Ovary (tissue), 9 donors: ENCODE results near the gene PRKD2. TPM values are rescaled to one million over a fixed set of nuclear protein-coding genes. Genes with fewer than 3 reads are reported as not detected.

Experiments
- DNase-seq, 5 donors: peaks; one replicate each; pipeline ENCODE4 v3.0.0-alpha.2; 2019 to 2020
- H3K27ac ChIP-seq, 2 donors: fragments of 200-600 bp; one replicate each; pipeline versions ENCODE4 v1.5.1 to v1.8.0; 2019 to 2022
- H3K27me3 ChIP-seq: fragments of 200-600 bp; one replicate; pipeline ENCODE4 v1.8.0; 2022
- H3K36me3 ChIP-seq: fragments of 200-600 bp; sonication (generic); one replicate; pipeline ENCODE4 v1.5.1; 2019
- H3K4me1 ChIP-seq: one replicate; pipeline ENCODE4 v1.8.1; 2013; ENCODE audit warnings: mild to moderate bottlenecking, moderate library complexity; ENCODE audit not compliant: insufficient read depth
- H3K4me3 ChIP-seq: fragments of 200-600 bp; sonication (generic); one replicate; pipeline ENCODE4 v1.5.1; 2017
- H3K9me3 ChIP-seq, 2 donors: fragments of 200-600 bp in 1 of 2; sonication (generic) in 1 of 2; one replicate each; pipeline versions ENCODE4 v1.5.1 to v1.8.1; 2013 to 2019; ENCODE audit warnings: mild to moderate bottlenecking in 1 of 2, moderate library complexity in 1 of 2
- CTCF ChIP-seq, 3 donors: fragments of 450-650 bp in 2 of 3; fragments of 200-600 bp in 1 of 3; IDR thresholded peaks; one replicate each; pipeline versions ENCODE4 v1.5.1 to v1.8.0; 2016 to 2022; ENCODE audit warnings: antibody characterized with exemption in 3 of 3, mild to moderate bottlenecking in 1 of 3
- EP300 ChIP-seq: sonication (generic); formaldehyde crosslinking; IDR thresholded peaks from one replicate; pipeline ENCODE4 v1.6.1; 2017; ENCODE audit warnings: antibody characterized with exemption
- POLR2A ChIP-seq: fragments of 450-650 bp; IDR thresholded peaks from one replicate; pipeline ENCODE4 v1.6.1; 2017; ENCODE audit warnings: antibody characterized with exemption, mild to moderate bottlenecking, moderate library complexity
- WGBS, 3 donors: extraction: QIAGEN DNeasy Blood & Tissue Kit in 1 of 3; methylation state at CpG; one replicate each; pipeline versions ENCODE4 v1.1.5 to v1.1.7; 2013 to 2017; 5-methylcytosine and 5-hydroxymethylcytosine counted together
- intact Hi-C, 4 donors: fragments of 100-400 bp; cut with DNase I; formaldehyde crosslinking; loops; one replicate each; pipeline versions ENCODE4 v1.11.0 to v1.15.1; 2022 to 2023
- polyA plus RNA-seq, 2 donors: library from polyadenylated mRNA; stranded (reverse); fragments of 200-250 nt in 1 of 2; fragments of 350-450 nt in 1 of 2; fragmentation: Illumina TruSeq in 1 of 2; extraction: RNeasy Lipid Tissue Mini Kit (QIAGEN cat#74804) in 1 of 2; gene quantifications; one replicate each; pipeline ENCODE4 v1.2.3, GENCODE V29; 2013 to 2014
- total RNA-seq, 7 donors: library from RNA; depleted of rRNA in 2 of 7; stranded (reverse); fragments of >200 nt in 2 of 7; fragmentation: NEBNext Ultra II Directional in 3 of 7; extraction: Animal tissue kit (Norgen Biotek cat#: 25700) in 3 of 7; gene quantifications; one replicate each; pipeline versions ENCODE4 v1.1.0 to v1.2.4, GENCODE V29; 2016 to 2023
- donor health status: DM: no; HTN: no; CAD: no; lungs with moderate emphysema.
- donor health status: DM: no; HTN: no; CAD: no.
- donor health status: Bipolar disorder and iron deficiency.
- donor health status: DM: yes; HTN: yes; CAD: no.
- donor health status: DM: no; HTN: no; CAD: no.
- donor health status: DM: yes; HTN: yes; CAD: no.

Gene PRKD2
- total and polyA plus RNA-seq, 9 donors, result 17.7 to 55.4 (median 40.0) TPM

GRCh38 chr19:46744005-46744691, 27.2 kb upstream of the PRKD2 start:
- TF ChIP-seq POLR2A (no peak), EP300 (no peak), CTCF (IDR thresholded peaks at IDR 0.05) (no peak)
- Histone ChIP-seq H3K36me3 (no peaks in the 10 kb centered on the region), H3K9me3 (no peaks in the 10 kb centered on the region), H3K27ac (no peak overlapping the region), H3K4me3 (no peak overlapping the region), H3K4me1 (peaks cover 11% of the 10 kb centered on the region), H3K27me3 (no peaks in the 10 kb centered on the region)
- DNase-seq, result no peak
- WGBS, 3 donors, result 80 to 85% (median 83%) methylated on average over 12 of the region's 12 CpGs
- intact Hi-C loops, result loop anchor here in 1 of 4 donors (10.0 kb wide), 1 partner anchor 139 kb away; the partner anchor contains the start of gene CALM3

- Histone ChIP-seq H3K27me3 (no peaks in the 10 kb centered on the region), H3K9me3 (no peaks in the 10 kb centered on the region), H3K4me3 (no peak overlapping the region), H3K4me1 (peaks cover 11% of the 10 kb centered on the region), H3K27ac (no peak overlapping the region), H3K36me3 (no peaks in the 10 kb centered on the region)
- intact Hi-C loops, result loop anchor here in 1 of 4 donors (10.0 kb wide), 1 partner anchor 138 kb away; the partner anchor contains the start of gene CALM3
- 54 to 59% (median 55%) methylated on average over 4 of the region's 4 CpGs for WGBS, 3 donors
- DNase-seq, result no peak
- TF ChIP-seq EP300 (no peak), POLR2A (no peak), CTCF (IDR thresholded peaks at IDR 0.05) (no peak)
Observed at GRCh38 chr19:46742926-46743480, 26.1 kb upstream of the PRKD2 start.

GRCh38 chr19:46741447-46741846, 24.5 kb upstream of the PRKD2 start:
- 66 to 76% (median 72%) methylated on average over 17 of the region's 17 CpGs for WGBS, 3 donors
- no peak overlapping the region for H3K4me3 ChIP-seq
- no peak for TF ChIP-seq POLR2A
- TF ChIP-seq CTCF (IDR thresholded peaks at IDR 0.05), result no peak
- TF ChIP-seq EP300, result no peak
- no peak for DNase-seq
- H3K36me3 ChIP-seq, result no peaks in the 10 kb centered on the region
- H3K27ac ChIP-seq, result no peak overlapping the region
- no peaks in the 10 kb centered on the region for H3K9me3 ChIP-seq
- intact Hi-C loops, result loop anchor here in 1 of 4 donors (10.0 kb wide), 1 partner anchor 137 kb away; the partner anchor contains the start of gene CALM3
- H3K4me1 ChIP-seq, result peaks cover 21% of the 10 kb centered on the region
- H3K27me3 ChIP-seq, result no peaks in the 10 kb centered on the region

GRCh38 chr19:46739290-46739771, 22.4 kb upstream of the PRKD2 start:
- H3K27ac ChIP-seq, result no peak overlapping the region
- H3K4me3 ChIP-seq, result no peak overlapping the region
- intact Hi-C loops, result no loop called here
- no peaks in the 10 kb centered on the region for H3K36me3 ChIP-seq
- peak in 2 of 5 donors; percentile 22 to 40 for DNase-seq
- WGBS, 3 donors, result 57 to 59% (median 58%) methylated on average over 14 of the region's 14 CpGs
- TF ChIP-seq POLR2A (no peak), CTCF (IDR thresholded peaks at IDR 0.05) (no peak), EP300 (no peak)
- no peaks in the 10 kb centered on the region for H3K27me3 ChIP-seq
- H3K9me3 ChIP-seq, result no peaks in the 10 kb centered on the region
- H3K4me1 ChIP-seq, result peaks cover 13% of the 10 kb centered on the region
